GM12891 (cell line): ENCODE results near the gene COL1A2.

ENCODE experiments used
- PAX5 ChIP-seq: IDR thresholded peaks from 2 replicates; pipeline ENCODE4 v1.6.1; 2011; ENCODE audit warnings: low read length, moderate library complexity, mild to moderate bottlenecking; ENCODE audit not compliant: insufficient read depth, severe bottlenecking
- POLR2A ChIP-seq: IDR thresholded peaks from 2 replicates; pipeline ENCODE4 v1.6.1; 2011; ENCODE audit warnings: low read depth, low read length, control low read depth
- POLR2AphosphoS5 ChIP-seq: IDR thresholded peaks from 2 replicates; pipeline ENCODE4 v1.6.1; 2011; ENCODE audit warnings: low read depth, low read length, control low read depth
- POU2F2 ChIP-seq: IDR thresholded peaks from 2 replicates; pipeline ENCODE4 v1.6.1; 2011; ENCODE audit warnings: low read depth, mild to moderate bottlenecking, control low read depth, low read length, moderate library complexity
- TAF1 ChIP-seq: IDR thresholded peaks from 2 replicates; pipeline ENCODE4 v1.6.1; 2011; ENCODE audit warnings: low read depth, low read length, control low read depth

GRCh38 chr7:94441138-94441537 lies 46.4 kb downstream of the COL1A2 start:
- TF ChIP-seq POLR2AphosphoS5 (no peak), POLR2A (no peak), TAF1 (no peak), PAX5 (no peak), POU2F2 (no peak)
